ENCODE results near the gene DCAKD.
A peak's percentile ranks its signal among the peaks of the same experiment; 100 is the strongest.
"Not testable (repeated sequence)": the region's sequence is repeated elsewhere in the genome, so short reads cannot be mapped to it uniquely, and the experiment has no call there.

The DCAKD gene

DNA sequence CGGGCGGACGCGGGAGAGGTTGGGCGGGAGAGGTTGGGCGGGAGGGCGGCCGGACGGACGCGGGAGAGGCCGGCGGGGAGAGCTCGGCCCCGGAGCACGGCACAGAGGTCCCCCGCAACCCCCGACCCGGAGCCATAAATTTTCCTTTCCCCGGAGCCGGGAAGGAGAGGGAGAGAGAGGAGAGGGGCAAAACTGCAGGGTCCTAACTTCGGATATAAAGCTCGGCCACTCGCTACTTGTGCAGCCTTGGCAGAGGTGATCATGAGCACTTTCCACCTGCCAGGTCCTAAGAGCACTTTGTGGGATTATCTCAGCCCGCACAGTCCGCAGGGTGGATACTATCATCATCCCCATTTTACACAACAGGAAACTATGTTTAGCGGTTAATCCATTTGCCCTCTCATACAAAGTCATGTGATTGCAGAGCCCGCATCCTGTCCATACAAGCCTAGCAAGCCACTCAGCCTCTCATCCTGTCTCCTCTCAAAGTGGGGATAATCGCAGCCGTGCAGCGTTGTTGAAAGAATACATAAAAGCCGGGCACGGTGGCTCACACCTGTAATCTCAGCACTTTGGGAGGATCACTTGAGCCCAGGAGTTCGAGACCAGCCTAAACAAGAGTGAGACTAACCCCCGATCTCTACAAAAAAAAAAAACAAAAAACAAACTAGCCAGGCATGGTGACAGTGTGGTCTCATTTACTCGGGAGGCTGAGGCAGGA, 780 bp upstream of the DCAKD start:
- TF ChIP-seq, protein P1, sequence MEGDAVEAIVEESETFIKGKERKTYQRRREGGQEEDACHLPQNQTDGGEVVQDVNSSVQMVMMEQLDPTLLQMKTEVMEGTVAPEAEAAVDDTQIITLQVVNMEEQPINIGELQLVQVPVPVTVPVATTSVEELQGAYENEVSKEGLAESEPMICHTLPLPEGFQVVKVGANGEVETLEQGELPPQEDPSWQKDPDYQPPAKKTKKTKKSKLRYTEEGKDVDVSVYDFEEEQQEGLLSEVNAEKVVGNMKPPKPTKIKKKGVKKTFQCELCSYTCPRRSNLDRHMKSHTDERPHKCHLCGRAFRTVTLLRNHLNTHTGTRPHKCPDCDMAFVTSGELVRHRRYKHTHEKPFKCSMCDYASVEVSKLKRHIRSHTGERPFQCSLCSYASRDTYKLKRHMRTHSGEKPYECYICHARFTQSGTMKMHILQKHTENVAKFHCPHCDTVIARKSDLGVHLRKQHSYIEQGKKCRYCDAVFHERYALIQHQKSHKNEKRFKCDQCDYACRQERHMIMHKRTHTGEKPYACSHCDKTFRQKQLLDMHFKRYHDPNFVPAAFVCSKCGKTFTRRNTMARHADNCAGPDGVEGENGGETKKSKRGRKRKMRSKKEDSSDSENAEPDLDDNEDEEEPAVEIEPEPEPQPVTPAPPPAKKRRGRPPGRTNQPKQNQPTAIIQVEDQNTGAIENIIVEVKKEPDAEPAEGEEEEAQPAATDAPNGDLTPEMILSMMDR (conservative IDR thresholded peaks at IDR 0.05; ENCODE audit: low read depth, low read length): no peak
- H3K4me3 ChIP-seq (ENCODE audit: low read length): peak overlapping the region; percentile 69
- no peak for DNase-seq (ENCODE audit: low read depth)

DNA sequence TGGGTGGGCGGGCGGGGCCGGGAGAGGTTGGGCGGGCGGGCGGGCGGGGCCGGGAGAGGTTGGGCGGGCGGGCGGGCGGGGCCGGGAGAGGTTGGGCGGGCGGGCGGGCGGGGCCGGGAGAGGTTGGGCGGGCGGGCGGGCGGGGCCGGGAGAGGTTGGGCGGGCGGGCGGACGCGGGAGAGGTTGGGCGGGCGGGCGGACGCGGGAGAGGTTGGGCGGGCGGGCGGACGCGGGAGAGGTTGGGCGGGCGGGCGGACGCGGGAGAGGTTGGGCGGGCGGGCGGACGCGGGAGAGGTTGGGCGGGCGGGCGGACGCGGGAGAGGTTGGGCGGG, 254 bp upstream of the DCAKD start:
- not testable (repeated sequence) for DNase-seq (ENCODE audit: low read depth); H3K4me3 ChIP-seq (ENCODE audit: low read length)

DNA sequence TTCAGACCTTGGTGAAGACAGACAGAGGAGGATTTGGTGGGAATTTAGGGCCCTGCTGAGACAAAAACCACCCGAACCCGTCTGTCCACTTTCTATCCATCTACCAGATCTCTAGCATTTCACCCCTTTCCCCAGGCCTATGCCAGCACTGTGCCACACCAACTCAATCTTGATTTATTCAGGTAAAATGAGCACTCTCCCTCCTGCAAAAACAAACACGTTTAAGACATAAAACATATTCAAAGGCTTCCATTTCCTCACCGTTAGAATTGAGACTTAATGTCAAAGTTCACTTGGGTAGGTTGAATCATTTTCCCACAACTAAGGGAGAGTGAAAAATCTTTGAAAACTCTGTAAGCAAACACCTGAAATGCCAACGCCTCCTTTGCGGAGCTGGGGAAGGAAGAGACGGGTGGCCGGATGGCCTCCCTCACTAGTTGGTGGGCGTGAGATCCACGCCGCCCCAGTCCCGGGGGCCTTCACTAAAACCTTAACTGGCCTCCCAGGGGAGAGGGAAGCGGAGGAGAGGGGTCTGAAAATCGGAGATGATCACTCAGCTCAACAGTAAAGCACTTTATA, 862 bp downstream of the DCAKD start:
- TF ChIP-seq, protein P1 (conservative IDR thresholded peaks at IDR 0.05; ENCODE audit: low read depth, low read length): no peak
- no peak for DNase-seq (ENCODE audit: low read depth)

DNA sequence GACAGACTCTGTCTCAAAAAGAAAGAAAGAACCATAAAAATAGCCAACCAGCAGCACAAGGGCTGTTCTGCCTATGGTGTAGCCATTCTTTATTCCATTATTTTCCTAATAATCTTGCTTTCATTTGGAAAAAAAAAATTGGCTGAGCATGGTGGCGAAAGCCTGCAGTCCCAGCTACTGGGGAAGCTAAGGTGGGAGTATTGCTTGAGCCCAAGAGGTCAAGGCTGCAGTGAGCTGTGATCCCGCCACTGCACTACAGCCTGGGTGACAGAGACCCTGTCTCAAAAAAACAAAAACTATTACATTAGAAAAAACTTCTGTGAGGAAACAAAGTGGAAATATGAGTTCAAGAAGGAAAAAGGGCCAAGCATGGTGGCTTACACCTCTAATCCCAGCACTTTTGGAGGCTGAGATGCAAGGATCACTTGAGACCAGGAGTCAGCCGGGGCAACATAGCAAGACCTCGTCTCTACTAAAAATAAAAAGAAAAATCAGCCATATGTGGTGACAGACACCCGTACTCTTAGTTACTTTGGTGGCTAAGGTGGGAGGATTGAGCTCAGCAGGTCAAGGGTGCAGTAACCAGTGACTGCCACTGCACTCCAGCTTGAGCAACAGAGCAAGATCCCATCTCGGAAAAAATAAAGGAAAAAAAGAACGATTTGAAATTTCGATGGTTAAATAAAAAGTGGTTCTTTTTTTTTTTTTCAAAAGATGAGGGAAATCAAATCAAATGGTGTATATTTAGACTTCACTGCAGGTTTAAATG, 2.5 kb downstream of the DCAKD start:
- DNase-seq (ENCODE audit: low read depth): no peak
- TF ChIP-seq, protein P1 (conservative IDR thresholded peaks at IDR 0.05; ENCODE audit: low read depth, low read length): peak; percentile 35
- H3K4me3 ChIP-seq (ENCODE audit: low read length): no peak overlapping the region

More for the DNA sequence above, 862 bp downstream of the DCAKD start:
- H3K4me3 ChIP-seq (ENCODE audit: low read length): peak overlapping the region; percentile 69

DNA sequence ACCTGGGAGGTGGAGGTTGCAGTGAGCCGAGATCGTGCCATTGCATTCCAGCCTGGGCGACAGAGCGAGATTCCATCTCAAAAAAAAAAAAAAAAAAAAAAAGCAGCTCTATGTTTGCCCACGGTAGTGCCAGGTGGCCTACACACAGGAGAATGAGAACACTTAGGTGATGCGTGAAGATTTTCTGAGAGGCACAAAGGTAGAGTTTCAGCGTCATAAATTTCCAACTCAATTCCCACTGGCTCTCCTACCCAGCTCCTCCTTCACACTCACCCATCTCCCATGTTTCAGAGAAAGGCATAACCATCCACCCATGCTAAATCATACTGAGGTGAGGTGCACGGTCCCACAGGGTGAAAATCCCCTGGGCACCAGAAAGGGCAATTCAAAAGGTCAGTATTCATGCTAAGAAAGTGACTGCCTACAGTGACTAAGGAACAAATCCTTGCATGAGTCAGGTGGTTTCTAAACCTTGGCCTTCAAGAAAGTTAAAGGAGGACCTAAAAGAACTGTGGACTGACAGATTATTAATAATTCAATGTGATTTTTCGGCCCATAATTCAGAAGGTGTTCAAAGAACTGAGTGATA, 4.8 kb downstream of the DCAKD start:
- DNase-seq (ENCODE audit: low read depth): no peak
- no peak overlapping the region for H3K4me3 ChIP-seq (ENCODE audit: low read length)

DNA sequence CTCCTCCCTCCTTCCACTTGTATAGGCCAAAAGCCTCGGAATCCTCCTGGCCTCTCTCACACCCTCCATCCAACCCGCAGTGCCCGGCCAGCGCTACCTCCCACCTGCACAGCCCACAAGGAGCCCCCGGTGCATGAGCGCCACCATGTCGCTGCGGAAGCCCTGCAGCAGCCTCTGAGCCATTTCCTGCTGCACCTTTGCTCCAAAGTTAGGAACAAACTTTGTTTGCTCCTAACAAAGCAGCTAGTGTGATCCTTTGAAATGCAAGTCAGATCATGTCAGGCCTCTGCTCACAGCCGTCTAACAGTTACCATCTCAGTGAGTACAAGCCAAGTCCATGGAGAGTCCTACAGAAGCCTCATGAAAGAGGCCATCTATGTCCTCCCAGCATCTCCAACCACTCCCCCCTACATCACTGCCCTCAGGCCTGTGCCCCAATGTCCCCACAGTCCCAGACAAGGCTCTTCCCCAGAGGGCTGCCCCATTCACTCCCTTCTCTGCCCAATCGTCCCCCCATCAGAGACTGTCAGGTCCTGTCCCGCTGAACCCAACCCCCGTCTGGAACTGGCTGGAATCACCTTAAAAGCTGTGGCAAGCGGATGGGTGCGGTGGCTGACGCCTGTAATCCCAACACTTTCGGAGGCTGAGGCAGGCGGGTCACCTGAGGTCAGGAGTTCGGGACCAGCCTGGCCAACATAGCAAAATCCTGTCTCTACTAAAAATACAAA, 7.5 kb downstream of the DCAKD start:
- DNase-seq (ENCODE audit: low read depth): no peak
- H3K4me3 ChIP-seq (ENCODE audit: low read length): no peak overlapping the region
- TF ChIP-seq, protein P1 (conservative IDR thresholded peaks at IDR 0.05; ENCODE audit: low read depth, low read length): peak; percentile 20

More for the DNA sequence above, 4.8 kb downstream of the DCAKD start:
- TF ChIP-seq, protein P1 (conservative IDR thresholded peaks at IDR 0.05; ENCODE audit: low read depth, low read length): no peak

All from retinal pigment epithelial cell (primary cell).